Psoas muscle (tissue), 8 donors: Measurements from ENCODE around the gene KASH5. TPM values are rescaled to one million over a fixed set of nuclear protein-coding genes. Genes with fewer than 3 reads are reported as not detected.

Experiments
- ATAC-seq, 4 donors: fragments of 200-7000 bp; cut with Tn5 transposase; one replicate each; pipeline ENCODE4 v1.9.1; 2020; ENCODE audit warnings: moderate library complexity in 3 of 4, mild to moderate bottlenecking in 2 of 4
- DNase-seq, 2 donors: peaks; one replicate each; pipeline ENCODE4 v3.0.0-alpha.2; 2020
- H3K27ac ChIP-seq: fragments of 200-600 bp; one replicate; pipeline ENCODE4 v1.8.0; 2022
- H3K27me3 ChIP-seq, 3 donors: fragments of 200-600 bp in 1 of 3; one replicate each; pipeline versions ENCODE4 v1.6.1 to v1.8.0; 2013 to 2022; ENCODE audit warnings: low read length in 2 of 3, mild to moderate bottlenecking in 2 of 3, moderate library complexity in 1 of 3; ENCODE audit not compliant: insufficient read depth in 3 of 3
- H3K36me3 ChIP-seq, 2 donors: fragments of 200-600 bp in 1 of 2; one replicate each; pipeline versions ENCODE4 v1.6.1 to v1.8.0; 2013 to 2022; ENCODE audit warnings: low read depth in 1 of 2, mild to moderate bottlenecking in 1 of 2, moderate library complexity in 1 of 2; ENCODE audit not compliant: insufficient read depth in 1 of 2
- H3K4me1 ChIP-seq: fragments of 200-600 bp; one replicate; pipeline ENCODE4 v1.8.0; 2022
- H3K4me3 ChIP-seq: fragments of 200-600 bp; one replicate; pipeline ENCODE4 v1.8.0; 2022; ENCODE audit warnings: mild to moderate bottlenecking
- H3K9me3 ChIP-seq: fragments of 200-600 bp; one replicate; pipeline ENCODE4 v1.8.0; 2022
- CTCF ChIP-seq: fragments of 200-600 bp; IDR thresholded peaks from one replicate; pipeline ENCODE4 v1.8.0; 2022; ENCODE audit warnings: antibody characterized with exemption
- WGBS, 3 donors: extraction: QIAGEN DNeasy Blood & Tissue Kit; methylation state at CpG; one replicate each; pipeline versions ENCODE4 v1.1.6 to v1.1.7; 2013; 5-methylcytosine and 5-hydroxymethylcytosine counted together
- intact Hi-C, 2 donors: fragments of 100-400 bp; cut with DNase I; formaldehyde crosslinking; loops; one replicate each; pipeline versions ENCODE4 v1.11.0 to v1.14.2; 2022
- polyA plus RNA-seq, 3 donors: library from polyadenylated mRNA; stranded (reverse); fragments of 200-250 nt; gene quantifications; one replicate each; pipeline ENCODE4 v1.2.3, GENCODE V29; 2013
- total RNA-seq, 4 donors: library from RNA; stranded (reverse); fragmentation: NEBNext Ultra II Directional in 2 of 4; extraction: Animal tissue kit (Norgen Biotek cat#: 25700) in 2 of 4; gene quantifications; one replicate each; pipeline versions ENCODE4 v1.2.1 to v1.2.4, GENCODE V29; 2021 to 2023
- donor health status: healthy with polysubstance abuse.
- donor health status: DM: no; HTN: no; CAD: no; lungs with moderate emphysema.
- donor health status: Bipolar disorder and iron deficiency.
- donor health status: healthy.
- donor health status: DM: yes; HTN: yes; CAD: no.
- donor health status: DM: no; HTN: no; CAD: no.
- donor health status: DM: no; HTN: no; CAD: no.
- donor health status: DM: yes; HTN: yes; CAD: no.

The KASH5 gene
- total and polyA plus RNA-seq, 7 donors = not detected

- Histone ChIP-seq H3K4me3 (peak overlapping the region; percentile 7), H3K9me3 (no peaks in the 10 kb centered on the region)
Observed at GRCh38 chr19:49428547-49429451, 40.8 kb downstream of the KASH5 start.

DNA sequence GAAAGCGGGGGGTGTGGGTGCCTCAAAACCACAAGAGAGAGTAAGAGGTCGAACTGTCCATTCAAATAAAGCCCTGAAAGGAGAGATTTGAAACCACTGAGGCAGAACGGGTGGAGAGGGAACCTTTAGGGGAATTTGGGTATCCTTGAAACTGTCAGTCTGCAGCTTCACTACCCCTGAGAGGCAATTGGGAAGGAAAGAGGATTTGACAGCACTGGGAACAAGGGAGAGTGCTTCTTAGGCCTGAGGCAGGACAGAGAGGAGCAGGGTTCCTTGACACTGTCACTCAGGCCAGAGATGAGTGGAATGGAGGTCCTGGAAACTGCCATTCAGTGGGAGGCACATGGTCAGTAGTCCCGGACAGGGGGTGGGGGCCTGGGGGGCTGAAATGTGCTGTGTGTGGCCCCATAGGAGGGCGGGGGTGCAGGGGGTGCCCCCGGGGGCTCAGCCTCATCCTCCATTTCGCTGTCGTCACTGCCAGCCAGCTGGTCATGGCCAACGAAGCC is 42.2 kb downstream of the KASH5 start:
- DNase-seq = no peak
- no peak overlapping the region for H3K4me3 ChIP-seq
- no peaks in the 10 kb centered on the region for H3K9me3 ChIP-seq
- intact Hi-C loops = no loop called here
- ATAC-seq = no peak
- peaks cover 0 to 97% (median 62%) of the 10 kb centered on the region in 3 donors for H3K27me3 ChIP-seq
- peaks cover 7% of the 10 kb centered on the region for H3K4me1 ChIP-seq
- no peak for TF ChIP-seq CTCF
- no peaks in the 10 kb centered on the region for H3K36me3 ChIP-seq
- H3K27ac ChIP-seq = no peak overlapping the region
- WGBS, 3 donors = 61 to 63% (median 63%) methylated on average over 8 to 9 of the region's 9 CpGs

More at GRCh38 chr19:49428547-49429451, 40.8 kb downstream of the KASH5 start:
- DNase-seq (no peak), ATAC-seq (no peak)
- Histone ChIP-seq H3K27ac (no peak overlapping the region), H3K36me3 (no peaks in the 10 kb centered on the region), H3K27me3 (peaks cover 0 to 97% (median 65%) of the 10 kb centered on the region in 3 donors), H3K4me1 (peaks cover 7% of the 10 kb centered on the region)
- intact Hi-C loops = no loop called here
- TF ChIP-seq CTCF = no peak
- WGBS, 3 donors = 8 to 9% (median 8%) methylated on average over 27 to 29 of the region's 29 CpGs

- H3K27ac ChIP-seq = no peak overlapping the region
- no peak for TF ChIP-seq CTCF
- H3K9me3 ChIP-seq = no peaks in the 10 kb centered on the region
- no peaks in the 10 kb centered on the region for H3K36me3 ChIP-seq
- peaks cover 0 to 97% (median 59%) of the 10 kb centered on the region in 3 donors for H3K27me3 ChIP-seq
- DNase-seq = no peak
- H3K4me1 ChIP-seq = peaks cover 7% of the 10 kb centered on the region
- ATAC-seq = no peak
- H3K4me3 ChIP-seq = no peak overlapping the region
- WGBS, 3 donors = 54 to 62% (median 58%) methylated on average over 26 to 28 of the region's 28 CpGs
- intact Hi-C loops = no loop called here
Observed at GRCh38 chr19:49430678-49431329, 42.8 kb downstream of the KASH5 start.

DNA sequence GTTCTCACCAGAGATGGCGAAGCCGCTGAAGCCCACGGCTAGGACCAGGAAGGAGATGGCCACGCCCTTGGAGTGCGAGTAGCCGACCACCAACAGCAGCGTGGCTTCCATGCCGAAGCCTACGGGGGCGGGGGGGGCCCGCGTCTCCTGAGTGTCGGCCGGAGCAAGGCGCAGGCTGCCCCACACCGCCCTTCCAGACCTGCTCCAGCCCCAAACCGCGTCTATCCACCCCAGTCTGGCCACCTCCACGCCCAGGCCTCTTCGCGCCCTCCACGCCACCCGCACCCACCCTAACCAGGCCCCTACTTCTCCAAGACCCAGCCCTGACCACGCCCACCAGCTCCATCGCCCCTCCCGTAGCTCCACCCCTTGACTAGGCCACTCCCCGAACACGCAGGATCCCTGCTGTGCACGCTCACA is 43.3 kb downstream of the KASH5 start:
- intact Hi-C loops = no loop called here
- H3K9me3 ChIP-seq = no peaks in the 10 kb centered on the region
- WGBS, 3 donors = 44 to 55% (median 49%) methylated on average over 23 to 29 of the region's 29 CpGs
- ATAC-seq = no peak
- H3K36me3 ChIP-seq = no peaks in the 10 kb centered on the region
- H3K27me3 ChIP-seq = peaks cover 0 to 97% (median 54%) of the 10 kb centered on the region in 3 donors
- H3K4me1 ChIP-seq = peaks cover 7% of the 10 kb centered on the region
- DNase-seq = no peak
- TF ChIP-seq CTCF = no peak
- no peak overlapping the region for H3K4me3 ChIP-seq
- H3K27ac ChIP-seq = no peak overlapping the region
